Measurements from ENCODE around the gene SMARCD1. TPM values are rescaled to one million over a fixed set of nuclear protein-coding genes. Genes with fewer than 3 reads are reported as not detected.
A peak's percentile ranks its signal among the peaks of the same experiment; 100 is the strongest.

The SMARCD1 gene
- total RNA-seq, 2 experiments from 2014 or later = 72.3 to 78.1 TPM

- ATAC-seq (no peak), DNase-seq (no peak)
- Mint-ChIP-seq H3K27me3 (ENCODE audit: low read depth) (peaks cover 47% of the 10 kb centered on the region), H3K27ac (no peak overlapping the region), H3K4me3 (no peak overlapping the region), H3K4me1 (ENCODE audit: low read depth) (peaks cover 4% of the 10 kb centered on the region), H3K36me3 (ENCODE audit: low read depth) (no peaks in the 10 kb centered on the region), H3K9me3 (ENCODE audit: insufficient read depth) (no peaks in the 10 kb centered on the region)
- ChIA-PET CTCF (interaction anchor here (0.9 to 4.9 kb wide), 7 partner anchors 10 to 82 kb away, joined by 3 to 17 read pairs (median 8); partner anchors contain the start of gene COX14), POLR2A (no interaction called here)
These were observed 35.7 kb upstream of the SMARCD1 start for GRCh38 chr12:50049254-50050118.

DNA sequence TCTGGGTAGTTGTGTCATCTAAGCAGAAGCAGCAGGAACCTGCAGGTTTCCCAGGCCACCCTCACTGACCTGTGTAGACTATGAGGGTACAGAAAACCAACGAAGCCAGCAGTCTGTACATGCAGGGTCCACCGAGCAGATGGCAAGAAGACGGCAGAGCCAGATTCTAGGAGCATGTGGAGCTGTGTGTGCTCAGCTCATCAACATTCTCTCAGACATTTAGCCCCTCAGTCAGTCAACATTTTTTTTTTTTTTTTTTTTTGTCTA lies 35.1 kb upstream of the SMARCD1 start:
- CTCF ChIA-PET = interaction anchor here (0.7 to 4.9 kb wide), 6 partner anchors 11 to 83 kb away, joined by 3 to 17 read pairs (median 7); no protein-coding TSS in a partner anchor
- peaks cover 4% of the 10 kb centered on the region for H3K4me1 Mint-ChIP-seq (ENCODE audit: low read depth)

DNA sequence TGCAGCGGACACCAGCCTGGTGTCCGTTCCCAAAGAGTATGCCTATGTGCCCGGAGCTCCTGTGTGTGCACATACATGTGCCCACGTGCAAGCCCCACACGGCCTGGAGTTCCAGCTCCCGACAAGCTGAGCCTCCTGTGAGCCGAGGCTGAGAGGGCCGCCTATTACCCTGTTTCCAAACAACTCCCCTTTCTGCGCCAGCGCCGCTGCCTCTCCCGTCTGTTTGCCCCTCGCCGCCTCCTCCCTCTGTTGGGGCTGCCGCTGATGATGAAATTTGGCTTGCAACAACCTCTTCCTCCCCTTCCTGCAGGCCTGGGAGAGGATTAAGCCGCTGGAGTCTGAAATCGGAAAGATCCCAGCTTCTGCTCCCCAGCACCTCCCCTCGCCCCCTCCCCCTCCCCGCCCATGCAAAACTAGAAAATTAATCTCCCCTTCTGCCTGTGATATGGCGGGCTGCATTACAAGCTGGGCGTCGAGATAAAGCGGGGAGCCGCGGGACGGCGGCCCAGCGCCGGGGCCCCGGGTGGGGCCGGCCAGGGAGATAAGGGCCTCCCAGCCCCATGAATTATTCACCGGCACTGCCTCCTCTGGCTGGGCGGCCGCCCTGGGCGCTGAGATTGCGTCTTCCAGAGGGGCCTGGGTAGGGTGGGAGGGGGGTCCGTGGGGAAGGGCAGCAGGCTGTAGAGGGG lies 34.6 kb upstream of the SMARCD1 start:
- Mint-ChIP-seq H3K9me3 (ENCODE audit: insufficient read depth) (no peaks in the 10 kb centered on the region), H3K27me3 (ENCODE audit: low read depth) (peaks cover 47% of the 10 kb centered on the region), H3K27ac (no peak overlapping the region), H3K36me3 (ENCODE audit: low read depth) (no peaks in the 10 kb centered on the region), H3K4me1 (ENCODE audit: low read depth) (peaks cover 4% of the 10 kb centered on the region), H3K4me3 (no peak overlapping the region)
- POLR2A ChIA-PET = no interaction called here
- no peak for DNase-seq
- CTCF ChIA-PET = interaction anchor here (0.7 to 4.9 kb wide), 6 partner anchors 11 to 83 kb away, joined by 3 to 17 read pairs (median 7); no protein-coding TSS in a partner anchor
- ATAC-seq = no peak

More for the DNA sequence above, 35.1 kb upstream of the SMARCD1 start:
- POLR2A ChIA-PET = no interaction called here
- H3K27ac Mint-ChIP-seq = no peak overlapping the region
- no peak overlapping the region for H3K4me3 Mint-ChIP-seq
- no peaks in the 10 kb centered on the region for H3K36me3 Mint-ChIP-seq (ENCODE audit: low read depth)
- DNase-seq (no peak), ATAC-seq (no peak)
- H3K9me3 Mint-ChIP-seq (ENCODE audit: insufficient read depth) = no peaks in the 10 kb centered on the region
- peaks cover 47% of the 10 kb centered on the region for H3K27me3 Mint-ChIP-seq (ENCODE audit: low read depth)

GRCh38 chr12:50051101-50051806 lies 33.9 kb upstream of the SMARCD1 start:
- peaks cover 50% of the 10 kb centered on the region for H3K27me3 Mint-ChIP-seq (ENCODE audit: low read depth)
- no peak for DNase-seq
- no peak overlapping the region for H3K27ac Mint-ChIP-seq
- no peaks in the 10 kb centered on the region for H3K9me3 Mint-ChIP-seq (ENCODE audit: insufficient read depth)
- POLR2A ChIA-PET = no interaction called here
- no peak for ATAC-seq
- H3K4me3 Mint-ChIP-seq = no peak overlapping the region
- H3K36me3 Mint-ChIP-seq (ENCODE audit: low read depth) = no peaks in the 10 kb centered on the region
- CTCF ChIA-PET = interaction anchor here (1.2 to 4.9 kb wide), 4 partner anchors 12 to 84 kb away, joined by 3 to 17 read pairs (median 12); no protein-coding TSS in a partner anchor
- H3K4me1 Mint-ChIP-seq (ENCODE audit: low read depth) = peaks cover 11% of the 10 kb centered on the region

DNA sequence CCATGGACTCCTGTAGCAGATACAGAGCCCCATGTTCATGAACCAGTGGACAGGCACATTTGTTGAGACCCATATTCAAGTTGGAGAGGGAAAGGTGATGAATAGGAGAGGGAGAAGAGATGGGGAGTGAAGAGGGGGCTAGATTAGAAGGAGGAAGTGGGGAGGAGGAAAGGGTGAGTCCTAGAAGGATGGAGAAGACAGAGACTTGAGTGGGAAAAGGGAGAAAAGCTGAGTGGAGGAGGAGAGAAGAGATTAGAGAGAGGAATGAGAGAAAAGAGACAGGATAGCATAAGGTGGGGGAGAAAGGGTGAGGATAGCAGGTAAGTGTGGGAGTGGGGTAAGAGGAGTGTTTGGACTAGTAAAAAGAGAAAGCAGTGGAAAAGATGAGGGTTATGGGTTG lies 32.6 kb upstream of the SMARCD1 start:
- Mint-ChIP-seq H3K4me1 (ENCODE audit: low read depth) (peaks cover 21% of the 10 kb centered on the region), H3K4me3 (no peak overlapping the region), H3K9me3 (ENCODE audit: insufficient read depth) (no peaks in the 10 kb centered on the region), H3K27me3 (ENCODE audit: low read depth) (peaks cover 52% of the 10 kb centered on the region), H3K36me3 (ENCODE audit: low read depth) (no peaks in the 10 kb centered on the region), H3K27ac (no peak overlapping the region)
- CTCF ChIA-PET = interaction anchor here (1.1 to 1.2 kb wide), 2 partner anchors 15 to 85 kb away, joined by 3 to 8 read pairs; no protein-coding TSS in a partner anchor
- DNase-seq (no peak), ATAC-seq (no peak)
- POLR2A ChIA-PET = no interaction called here

DNA sequence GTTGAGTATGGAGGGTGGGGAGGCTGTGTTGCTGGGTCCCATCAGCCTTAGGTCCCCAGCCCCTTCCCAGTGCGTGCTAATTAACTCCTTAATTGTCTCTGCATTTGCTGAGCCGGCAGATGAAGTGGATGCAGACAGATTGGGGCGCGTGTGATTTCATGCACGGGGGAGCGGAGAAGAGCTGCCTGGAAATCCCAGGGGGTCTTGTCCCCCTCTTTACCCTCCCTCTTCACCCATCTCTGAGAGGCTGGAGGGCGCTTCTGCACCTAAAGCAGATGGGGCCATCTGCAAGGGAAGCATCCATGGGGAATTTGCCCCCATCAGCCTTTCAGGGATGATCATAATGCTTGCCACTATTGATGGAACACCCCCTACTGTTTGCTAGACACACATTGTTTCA lies 32.2 kb upstream of the SMARCD1 start:
- CTCF ChIA-PET = interaction anchor here (0.9 to 1.2 kb wide), 3 partner anchors 14 to 86 kb away, joined by 3 to 8 read pairs (median 3); partner anchors contain the start of gene COX14

DNA sequence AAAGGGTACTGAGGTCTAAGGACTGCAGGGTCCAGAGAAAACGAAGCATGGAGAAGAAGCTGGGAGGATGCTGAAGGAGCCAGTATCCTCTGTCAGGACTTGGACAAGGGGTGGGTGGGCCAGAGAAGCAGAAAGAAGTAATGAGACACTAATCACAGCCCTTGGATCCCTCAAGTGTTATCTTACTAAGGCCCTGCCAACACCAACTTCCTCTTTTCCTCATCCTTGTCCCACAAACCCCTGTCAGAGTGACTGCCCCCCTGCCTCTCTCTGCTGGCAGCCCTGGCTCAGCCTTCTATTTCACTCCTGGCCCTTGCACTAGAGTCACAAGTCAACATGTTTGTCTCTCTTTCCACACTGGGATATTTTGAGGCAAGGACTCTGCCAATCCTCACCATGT lies 31.6 kb upstream of the SMARCD1 start:
- H3K9me3 Mint-ChIP-seq (ENCODE audit: insufficient read depth) = no peaks in the 10 kb centered on the region
- H3K27ac Mint-ChIP-seq = no peak overlapping the region
- H3K27me3 Mint-ChIP-seq (ENCODE audit: low read depth) = peaks cover 52% of the 10 kb centered on the region
- H3K4me1 Mint-ChIP-seq (ENCODE audit: low read depth) = peaks cover 24% of the 10 kb centered on the region
- H3K36me3 Mint-ChIP-seq (ENCODE audit: low read depth) = no peaks in the 10 kb centered on the region
- CTCF ChIA-PET = interaction anchor here (0.9 to 3.6 kb wide), 6 partner anchors 14 to 86 kb away, joined by 3 to 100 read pairs (median 6); partner anchors contain the start of gene COX14
- POLR2A ChIA-PET = no interaction called here
- DNase-seq (no peak), ATAC-seq (no peak)
- H3K4me3 Mint-ChIP-seq = no peak overlapping the region

More for the DNA sequence above, 32.2 kb upstream of the SMARCD1 start:
- H3K27me3 Mint-ChIP-seq (ENCODE audit: low read depth) = peaks cover 52% of the 10 kb centered on the region
- no peak overlapping the region for H3K4me3 Mint-ChIP-seq
- H3K36me3 Mint-ChIP-seq (ENCODE audit: low read depth) = no peaks in the 10 kb centered on the region
- ATAC-seq (no peak), DNase-seq (no peak)
- POLR2A ChIA-PET = no interaction called here
- no peaks in the 10 kb centered on the region for H3K9me3 Mint-ChIP-seq (ENCODE audit: insufficient read depth)
- peaks cover 21% of the 10 kb centered on the region for H3K4me1 Mint-ChIP-seq (ENCODE audit: low read depth)
- no peak overlapping the region for H3K27ac Mint-ChIP-seq

DNA sequence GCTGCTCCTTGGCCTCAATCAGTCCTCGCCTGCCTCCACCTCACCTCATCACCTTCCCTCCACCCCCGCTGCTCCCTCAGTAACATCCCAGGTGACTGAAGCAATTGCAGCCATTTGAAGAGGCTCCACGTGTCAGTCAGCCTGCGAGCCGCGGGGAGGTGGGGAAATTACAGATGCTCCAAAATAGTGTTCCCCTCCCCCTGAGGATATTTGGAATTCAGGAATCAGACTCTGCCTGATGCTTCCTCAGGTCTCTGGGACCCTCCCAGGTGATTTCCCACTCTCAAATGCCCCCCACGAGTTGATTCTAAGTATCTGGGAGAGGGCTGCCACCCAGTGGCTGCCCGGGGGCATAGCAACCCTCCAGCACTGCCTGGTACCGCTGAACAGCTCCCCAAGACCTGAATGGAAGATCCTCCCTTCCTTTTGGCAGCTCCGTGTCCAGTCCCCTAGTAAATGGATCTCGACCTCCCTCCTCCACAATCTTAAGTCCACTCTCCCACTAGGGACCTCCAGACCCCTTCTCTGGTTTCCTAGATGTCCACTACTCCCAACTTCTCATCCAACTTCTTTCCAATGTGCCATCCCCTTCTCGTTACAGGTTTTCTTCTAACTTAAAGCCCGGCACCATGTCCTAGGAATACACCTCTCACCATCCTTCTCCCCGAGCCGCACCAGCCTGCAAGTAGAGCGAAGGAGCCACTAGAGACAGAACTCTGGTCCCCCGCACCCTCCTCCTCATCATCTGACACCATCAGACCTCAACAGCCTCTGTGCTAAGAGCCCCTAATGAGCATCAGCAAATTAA lies 29.1 kb upstream of the SMARCD1 start:
- peaks cover 9% of the 10 kb centered on the region for H3K36me3 Mint-ChIP-seq (ENCODE audit: low read depth)
- ATAC-seq (peak; percentile 20), DNase-seq (peak; percentile 72)
- no peaks in the 10 kb centered on the region for H3K9me3 Mint-ChIP-seq (ENCODE audit: insufficient read depth)
- ChIA-PET CTCF (interaction anchor here (0.6 to 3.6 kb wide), 32 partner anchors 10 to 190 kb away, joined by 3 to 100 read pairs (median 5); partner anchors contain the start of genes COX14, RACGAP1 and SMARCD1), POLR2A (interaction anchor here (0.9 to 1.4 kb wide), 3 partner anchors 18 to 57 kb away, joined by 3 read pairs; no protein-coding TSS in a partner anchor)
- H3K27me3 Mint-ChIP-seq (ENCODE audit: low read depth) = peaks cover 34% of the 10 kb centered on the region
- peak overlapping the region; percentile 41 for H3K4me3 Mint-ChIP-seq
- no peak overlapping the region for H3K27ac Mint-ChIP-seq
- peaks cover 45% of the 10 kb centered on the region for H3K4me1 Mint-ChIP-seq (ENCODE audit: low read depth)

- DNase-seq = no peak
- Mint-ChIP-seq H3K27me3 (ENCODE audit: low read depth) (peaks cover 29% of the 10 kb centered on the region), H3K27ac (no peak overlapping the region), H3K4me1 (ENCODE audit: low read depth) (peaks cover 51% of the 10 kb centered on the region), H3K36me3 (ENCODE audit: low read depth) (peaks cover 15% of the 10 kb centered on the region), H3K9me3 (ENCODE audit: insufficient read depth) (no peaks in the 10 kb centered on the region), H3K4me3 (peak overlapping the region; percentile 83)
- ChIA-PET CTCF (interaction anchor here (0.6 to 3.6 kb wide), 30 partner anchors 10 to 191 kb away, joined by 3 to 100 read pairs (median 5); partner anchors contain the start of genes COX14, RACGAP1 and SMARCD1), POLR2A (interaction anchor here (1.1 to 1.4 kb wide), 2 partner anchors 19 to 28 kb away, joined by 3 read pairs; no protein-coding TSS in a partner anchor)
- ATAC-seq = no peak
These were observed 28.5 kb upstream of the SMARCD1 start for GRCh38 chr12:50056639-50056976.

- no peaks in the 10 kb centered on the region for H3K9me3 Mint-ChIP-seq (ENCODE audit: insufficient read depth)
- peaks cover 15% of the 10 kb centered on the region for H3K36me3 Mint-ChIP-seq (ENCODE audit: low read depth)
- H3K4me1 Mint-ChIP-seq (ENCODE audit: low read depth) = peaks cover 55% of the 10 kb centered on the region
- H3K4me3 Mint-ChIP-seq = peak within 1 kb of the TSS; percentile 83
- peaks cover 23% of the 10 kb centered on the region for H3K27me3 Mint-ChIP-seq (ENCODE audit: low read depth)
- peak within 1 kb of the TSS; percentile 94 for H3K27ac Mint-ChIP-seq
- peak; percentile 61 for DNase-seq
- POLR2A ChIA-PET = no interaction called here
- peak; percentile 48 for ATAC-seq
- CTCF ChIA-PET = interaction anchor here (0.9 to 6.2 kb wide), 17 partner anchors 9 to 118 kb away, joined by 3 to 100 read pairs (median 7); partner anchors contain the start of genes COX14 and SMARCD1
These were observed 27.9 kb upstream of the SMARCD1 start, which contains the start of gene ASIC1 for GRCh38 chr12:50057000-50057841. TSS of gene ASIC1 (plus strand) at chr12:50057596. CDS start at chr12:50058767, 1,171 bp downstream.
